GM06990 (cell line): ENCODE measurements around the gene FBXO47.

Experiments used
- DNase-seq: peaks from one replicate; pipeline ENCODE4 v3.0.0-alpha.2; 2011; ENCODE audit not compliant: insufficient read length; ENCODE audit errors: extremely low read depth
- H3K27me3 ChIP-seq: replicated peaks from 2 replicates; pipeline ENCODE4 v1.6.0; 2011; ENCODE audit warnings: low read length; ENCODE audit not compliant: control insufficient read depth, insufficient read depth
- H3K36me3 ChIP-seq: 2 replicates; pipeline ENCODE4 v1.5.1; 2011; ENCODE audit warnings: low read length; ENCODE audit not compliant: control insufficient read depth, insufficient read depth
- H3K4me3 ChIP-seq: replicated peaks from 2 replicates; pipeline ENCODE4 v1.5.1; 2011; ENCODE audit warnings: low read depth, mild to moderate bottlenecking, control low read depth, low read length
- CTCF ChIP-seq: IDR thresholded peaks from 2 replicates; pipeline ENCODE4 v1.5.1; 2011; ENCODE audit warnings: low read length, control low read depth, mild to moderate bottlenecking, inconsistent platforms; ENCODE audit not compliant: insufficient read depth, poor library complexity, severe bottlenecking

The FBXO47 gene

GRCh38 chr17:38967290-38967738, at the start of gene FBXO47:
Gene FBXO47 (minus strand): TSS chr17:38967403. CDS start chr17:38963025, 4,378 bp downstream.
- peak within 1 kb of the TSS; percentile 31 for H3K4me3 ChIP-seq
- peak; percentile 59 for DNase-seq

GRCh38 chr17:39016193-39017153, 49.3 kb upstream of the FBXO47 start:
- Histone ChIP-seq H3K27me3 (peaks cover 1% of the 10 kb centered on the region; the same call in 1 of the 2 replicates), H3K4me3 (no peak overlapping the region), H3K36me3 (no peaks in the 10 kb centered on the region)
- DNase-seq, result no peak
- no peak for TF ChIP-seq CTCF

More at GRCh38 chr17:38967290-38967738, at the start of gene FBXO47:
- Histone ChIP-seq H3K36me3 (no peaks in the 10 kb centered on the region), H3K27me3 (no peaks in the 10 kb centered on the region)
- no peak for TF ChIP-seq CTCF

GRCh38 chr17:39015546-39015935, 48.3 kb upstream of the FBXO47 start:
- TF ChIP-seq CTCF, result no peak
- Histone ChIP-seq H3K4me3 (no peak overlapping the region), H3K36me3 (no peaks in the 10 kb centered on the region), H3K27me3 (peaks cover 1% of the 10 kb centered on the region; the same call in 1 of the 2 replicates)
- DNase-seq, result no peak

GRCh38 chr17:39014795-39015545, 47.8 kb upstream of the FBXO47 start:
- Histone ChIP-seq H3K27me3 (peaks cover 1% of the 10 kb centered on the region; the same call in 1 of the 2 replicates), H3K36me3 (no peaks in the 10 kb centered on the region), H3K4me3 (no peak overlapping the region)
- no peak for TF ChIP-seq CTCF
- no peak for DNase-seq

GRCh38 chr17:39014044-39014794, 47.0 kb upstream of the FBXO47 start:
- peaks cover 3% of the 10 kb centered on the region; the same call in 1 of the 2 replicates for H3K27me3 ChIP-seq
- H3K4me3 ChIP-seq, result no peak overlapping the region
- H3K36me3 ChIP-seq, result no peaks in the 10 kb centered on the region
- TF ChIP-seq CTCF, result no peak
- no peak for DNase-seq
